NCI-H1436 (cell line): Measurements from ENCODE around the gene IGFBP5.

ENCODE experiments used
- DNase-seq: peaks from one replicate; lab custom pipeline; 2025; lab: John Stamatoyannopoulos, UW

IGFBP5 gene

DNA sequence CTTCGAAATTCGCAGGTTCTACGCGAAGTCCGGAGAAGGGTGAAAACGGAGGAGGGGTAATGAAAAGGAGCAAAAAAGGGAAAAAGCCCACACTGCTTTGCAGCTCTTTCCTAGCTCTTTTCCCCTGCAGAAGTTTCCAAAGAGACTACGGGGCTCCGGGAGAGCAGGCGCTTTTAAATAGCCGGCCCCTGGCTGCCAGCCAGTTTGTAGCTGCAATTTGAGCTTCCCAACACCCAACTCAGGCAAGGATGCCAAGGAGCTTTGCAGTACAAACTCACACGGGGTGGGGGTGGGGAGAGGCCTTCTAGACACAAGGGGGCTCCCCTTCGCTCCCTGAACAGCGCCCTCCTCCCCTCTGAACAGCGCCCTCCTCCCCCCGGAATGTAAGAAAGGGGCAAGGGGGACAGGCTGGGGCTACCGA, at the start of gene IGFBP5:
Gene IGFBP5 (minus strand): TSS at position 149 of the 421 bp plus-strand sequence. CDS start 774 bp downstream, outside the sequence.
- peak; percentile 90 for DNase-seq

DNA sequence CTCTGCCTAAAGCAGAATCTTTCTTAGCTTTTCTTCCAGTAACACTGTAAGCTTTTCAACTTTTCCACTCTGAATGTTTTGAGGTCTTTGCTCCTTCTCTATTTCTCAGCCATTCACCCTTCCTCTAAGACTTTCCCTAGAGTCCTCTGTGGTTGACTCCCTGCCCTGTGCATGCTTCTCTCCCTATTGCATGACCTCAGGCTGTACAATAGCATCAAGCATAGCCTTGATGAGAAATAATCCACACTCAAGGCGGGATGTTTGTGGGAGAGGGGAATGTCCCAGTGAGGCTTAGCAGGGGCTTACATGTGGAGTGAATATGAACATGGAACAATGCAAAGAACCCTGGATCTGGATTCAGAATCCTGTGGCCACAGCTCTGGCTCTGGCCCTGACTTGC, 48.4 kb upstream of the IGFBP5 start:
- DNase-seq, result no peak

DNA sequence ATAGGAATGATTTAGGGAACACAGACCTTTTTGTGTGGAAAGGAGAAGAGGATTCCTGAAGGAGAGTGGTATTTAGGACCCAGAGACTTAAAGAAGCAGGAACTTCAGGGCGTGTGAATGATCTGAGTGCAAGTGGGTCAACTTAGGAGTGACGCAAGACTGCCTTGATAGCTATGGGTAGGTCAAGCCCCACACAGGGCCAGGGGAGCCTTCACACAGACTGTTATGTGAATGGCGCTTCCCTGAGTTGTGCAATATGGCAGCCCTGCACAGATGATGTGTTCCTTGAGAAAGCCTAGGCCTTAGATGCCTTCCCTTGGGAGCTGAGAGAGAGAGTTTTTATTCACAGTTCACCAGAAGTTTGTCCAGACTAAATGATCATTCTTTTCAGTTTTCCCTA, 47.1 kb upstream of the IGFBP5 start:
- DNase-seq, result no peak

- DNase-seq, result no peak
Observed at GRCh38 chr2:216741223-216741593, 45.9 kb upstream of the IGFBP5 start.

DNA sequence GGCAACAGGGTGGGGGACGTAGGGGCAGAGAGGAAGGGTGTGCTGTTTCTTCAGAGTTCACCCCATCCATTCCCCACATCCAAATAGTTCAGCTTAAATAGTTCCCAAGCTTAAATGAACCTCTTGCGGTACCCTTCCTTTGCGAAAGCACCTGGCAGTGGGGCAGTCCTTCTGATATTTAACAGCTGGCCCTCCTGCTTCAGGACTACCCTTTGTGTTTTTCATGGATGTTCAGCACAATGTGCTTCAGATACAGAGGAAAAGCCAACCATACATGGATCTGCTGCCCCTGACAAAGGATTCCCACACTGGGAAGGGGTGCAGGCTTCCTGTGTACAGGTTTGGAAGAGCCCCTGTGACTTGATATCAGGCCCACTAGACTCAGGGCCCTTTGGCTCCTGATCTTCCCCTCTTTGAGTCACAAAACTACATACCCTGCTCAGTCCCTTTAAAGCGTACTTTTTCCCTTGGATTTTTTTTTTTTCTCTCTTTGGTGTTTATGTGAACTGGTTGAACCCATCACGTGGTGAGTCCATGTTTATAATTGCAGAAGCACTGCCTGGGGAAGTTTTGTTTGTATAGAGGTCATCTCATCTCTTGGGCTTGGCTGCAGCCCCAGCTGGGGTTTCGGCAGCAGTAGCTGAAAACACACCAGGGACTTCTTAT, 45.3 kb upstream of the IGFBP5 start:
- no peak for DNase-seq

DNA sequence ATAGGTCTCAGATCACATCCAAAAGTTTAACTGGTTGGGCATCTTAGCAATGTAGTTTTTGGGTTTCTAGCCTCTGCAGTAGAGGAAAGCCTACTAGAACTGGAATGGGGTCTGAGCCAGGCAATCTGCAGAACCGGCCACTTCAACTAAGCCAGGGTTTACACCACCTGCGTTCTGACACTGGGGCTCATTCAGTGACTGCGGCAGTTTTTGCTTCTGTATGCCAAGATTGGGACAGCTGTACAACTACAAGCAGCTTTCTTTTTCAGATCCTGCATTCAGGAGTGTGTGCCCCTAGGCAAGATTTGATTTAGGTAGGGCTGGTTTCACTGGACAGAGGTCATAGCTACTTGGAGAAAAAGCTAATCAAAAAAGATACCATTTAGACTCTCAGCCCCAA, 43.7 kb upstream of the IGFBP5 start:
- DNase-seq, result peak; percentile 22

GRCh38 chr2:216737676-216738075, 42.3 kb upstream of the IGFBP5 start:
- DNase-seq, result no peak

GRCh38 chr2:216736326-216736725, 41.0 kb upstream of the IGFBP5 start:
- DNase-seq, result no peak

GRCh38 chr2:216735668-216736067, 40.3 kb upstream of the IGFBP5 start:
- no peak for DNase-seq

- no peak for DNase-seq
Observed at GRCh38 chr2:216735086-216735485, 39.7 kb upstream of the IGFBP5 start.

- no peak for DNase-seq
Observed at GRCh38 chr2:216733046-216733445, 37.7 kb upstream of the IGFBP5 start.

GRCh38 chr2:216732334-216732733, 37.0 kb upstream of the IGFBP5 start:
- DNase-seq, result no peak

GRCh38 chr2:216731465-216731864, 36.1 kb upstream of the IGFBP5 start:
- no peak for DNase-seq

DNA sequence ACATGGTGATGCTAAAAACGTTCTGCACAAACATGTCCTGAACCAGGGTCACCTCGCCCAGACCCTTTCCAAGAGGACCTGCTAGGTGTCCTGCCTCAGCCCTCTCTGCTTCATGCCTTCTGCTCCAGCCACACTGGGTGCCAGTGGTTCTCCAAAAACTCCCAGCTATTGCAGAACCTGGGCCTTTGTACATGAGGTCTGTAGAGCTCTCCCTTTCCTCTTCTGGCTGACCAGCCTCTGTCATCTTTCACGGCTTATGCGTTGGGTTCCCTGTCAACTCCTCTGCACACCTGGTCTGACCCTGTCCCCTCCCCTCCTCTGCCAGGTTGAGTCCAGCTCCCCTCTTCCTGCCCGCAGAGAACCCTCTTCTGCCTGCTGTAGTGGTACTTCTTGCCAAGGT, 35.5 kb upstream of the IGFBP5 start:
- DNase-seq, result no peak

- no peak for DNase-seq
Observed at GRCh38 chr2:216727346-216728122, 32.2 kb upstream of the IGFBP5 start.

GRCh38 chr2:216724190-216724589, 28.8 kb upstream of the IGFBP5 start:
- DNase-seq, result no peak

DNA sequence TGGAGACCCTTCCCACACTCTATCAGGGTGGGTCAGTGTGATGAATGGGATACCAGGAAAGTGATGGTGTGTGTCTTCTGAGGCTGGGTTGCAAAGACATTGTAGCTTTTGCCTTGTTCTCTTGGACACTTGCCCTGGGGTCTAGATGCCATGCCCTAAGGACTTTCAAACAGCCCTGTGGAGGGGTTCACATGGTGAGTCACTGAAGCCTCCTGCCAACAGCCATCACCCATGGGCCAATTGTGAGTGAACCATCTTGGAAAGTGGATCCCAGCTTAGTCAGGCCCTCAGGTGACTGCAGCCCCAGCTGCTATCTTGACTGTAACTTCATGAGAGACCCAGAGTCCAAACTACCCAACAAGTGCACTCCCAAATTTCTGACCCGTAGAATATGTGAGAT, 25.8 kb upstream of the IGFBP5 start:
- DNase-seq, result no peak

DNA sequence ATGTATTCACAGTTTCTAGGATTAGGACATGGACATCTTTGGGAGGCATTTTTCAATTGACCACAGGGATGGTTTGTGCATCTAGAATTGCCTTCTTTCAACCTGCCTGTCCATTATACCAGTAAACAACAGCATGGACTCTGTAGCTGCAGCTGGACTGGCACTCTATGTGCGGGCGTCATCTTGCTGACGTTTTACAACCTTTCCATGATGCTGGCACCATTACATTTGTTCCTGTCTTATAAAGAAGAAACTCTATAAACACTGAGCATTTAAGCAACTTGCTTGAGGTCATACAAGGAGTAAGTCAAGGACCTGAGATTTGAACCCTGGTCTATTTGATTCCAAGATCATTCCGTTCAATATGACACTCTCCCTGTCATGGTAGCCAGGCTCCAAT, 25.4 kb upstream of the IGFBP5 start:
- no peak for DNase-seq

GRCh38 chr2:216717907-216718615, 22.7 kb upstream of the IGFBP5 start:
- DNase-seq, result no peak

GRCh38 chr2:216717491-216717901, 22.1 kb upstream of the IGFBP5 start:
- no peak for DNase-seq

- no peak for DNase-seq
Observed at GRCh38 chr2:216716109-216716508, 20.8 kb upstream of the IGFBP5 start.

GRCh38 chr2:216715402-216715974, 20.1 kb upstream of the IGFBP5 start:
- DNase-seq, result no peak

DNA sequence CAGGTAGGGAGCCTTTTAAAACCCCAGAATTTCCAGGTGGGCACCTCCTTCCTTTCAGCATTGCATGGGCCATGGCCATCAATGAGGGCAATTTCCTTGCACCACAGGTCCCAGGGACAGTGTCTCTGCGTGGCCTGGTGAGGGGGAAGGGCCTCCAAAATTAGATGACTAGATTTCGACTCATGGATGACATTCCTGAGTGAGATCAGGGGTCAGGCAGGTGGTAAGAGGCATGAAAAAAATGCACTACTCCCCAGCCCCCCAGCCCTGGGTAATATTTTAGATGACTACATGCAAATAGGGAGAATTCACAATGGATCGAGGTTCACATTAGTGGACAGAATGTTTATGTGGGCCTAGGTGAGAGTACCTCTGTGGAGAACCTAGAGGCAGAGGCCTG, 19.0 kb upstream of the IGFBP5 start:
- DNase-seq, result no peak
